ENCODE measurements around the gene THSD4.

The THSD4 gene

GRCh38 chr15:71251584-71252043 is 136.3 kb downstream of the THSD4 start:
- no peak for TF ChIP-seq CTCF (IDR thresholded peaks at IDR 0.05)

- TF ChIP-seq CTCF (IDR thresholded peaks at IDR 0.05) = no peak
These were observed 136.9 kb downstream of the THSD4 start for GRCh38 chr15:71252044-71252739.

- TF ChIP-seq CTCF (IDR thresholded peaks at IDR 0.05) = no peak
These were observed 137.4 kb downstream of the THSD4 start for GRCh38 chr15:71252740-71253047.

GRCh38 chr15:71254491-71254890 is 139.2 kb downstream of the THSD4 start:
- no peak for TF ChIP-seq CTCF (IDR thresholded peaks at IDR 0.05)

GRCh38 chr15:71256934-71257664 is 141.8 kb downstream of the THSD4 start:
- TF ChIP-seq CTCF (IDR thresholded peaks at IDR 0.05) = no peak

GRCh38 chr15:71259866-71260265 is 144.6 kb downstream of the THSD4 start:
- no peak for TF ChIP-seq CTCF (IDR thresholded peaks at IDR 0.05)

GRCh38 chr15:71261418-71261817 is 146.1 kb downstream of the THSD4 start:
- no peak for TF ChIP-seq CTCF (IDR thresholded peaks at IDR 0.05)

All from LNCAP (cell line).